ENCODE measurements around the gene GTF2E1.
"Not testable (repeated sequence)": the region's sequence is repeated elsewhere in the genome, so short reads cannot be mapped to it uniquely, and the experiment has no call there.

The GTF2E1 gene

GRCh38 chr3:120752865-120753264 is 10.3 kb downstream of the GTF2E1 start:
- no peak for DNase-seq (ENCODE audit: extremely low spot score)
- POLR2A ChIA-PET: no interaction called here
- CTCF ChIA-PET: no interaction called here

GRCh38 chr3:120753810-120754209 is 11.3 kb downstream of the GTF2E1 start:
- POLR2A ChIA-PET: no interaction called here
- CTCF ChIA-PET: no interaction called here
- no peak for DNase-seq (ENCODE audit: extremely low spot score)
- TF ChIP-seq HDGF (IDR thresholded peaks at IDR 0.05; ENCODE audit: borderline replicate concordance): no peak
- TF ChIP-seq TARDBP (IDR thresholded peaks at IDR 0.05): no peak
- no peak for TF ChIP-seq LEF1 (IDR thresholded peaks at IDR 0.05; ENCODE audit: borderline replicate concordance)
- no peak for TF ChIP-seq FOXM1 (IDR thresholded peaks at IDR 0.05; ENCODE audit: borderline replicate concordance)
- TF ChIP-seq FOXA1 (IDR thresholded peaks at IDR 0.05): no peak
- no peak for TF ChIP-seq ZNF384 (IDR thresholded peaks at IDR 0.05)
- no peak for TF ChIP-seq NFRKB (IDR thresholded peaks at IDR 0.05)
- TF ChIP-seq CTBP1 (IDR thresholded peaks at IDR 0.05; ENCODE audit: borderline replicate concordance): no peak

More at GRCh38 chr3:120752865-120753264, 10.3 kb downstream of the GTF2E1 start:
- no peak for TF ChIP-seq FOXK2 (IDR thresholded peaks at IDR 0.05)
- no peak for TF ChIP-seq BHLHE40 (IDR thresholded peaks at IDR 0.05; ENCODE audit: borderline replicate concordance)
- TF ChIP-seq NFRKB (IDR thresholded peaks at IDR 0.05): no peak
- no peak for TF ChIP-seq CTBP1 (IDR thresholded peaks at IDR 0.05; ENCODE audit: borderline replicate concordance)
- no peak for TF ChIP-seq HDGF (IDR thresholded peaks at IDR 0.05; ENCODE audit: borderline replicate concordance)
- TF ChIP-seq ZNF384 (IDR thresholded peaks at IDR 0.05): no peak
- TF ChIP-seq SP1 (IDR thresholded peaks at IDR 0.05): no peak
- TF ChIP-seq FOXM1 (IDR thresholded peaks at IDR 0.05; ENCODE audit: borderline replicate concordance): no peak
- TF ChIP-seq FOXA1 (IDR thresholded peaks at IDR 0.05): no peak
- TF ChIP-seq TARDBP (IDR thresholded peaks at IDR 0.05): no peak
- no peak for TF ChIP-seq SUZ12 (IDR thresholded peaks at IDR 0.05)
- no peak for TF ChIP-seq ELF4 (IDR thresholded peaks at IDR 0.05)
- TF ChIP-seq LEF1 (IDR thresholded peaks at IDR 0.05; ENCODE audit: borderline replicate concordance): no peak

GRCh38 chr3:120756061-120756460 is 13.5 kb downstream of the GTF2E1 start:
- TF ChIP-seq CTBP1 (IDR thresholded peaks at IDR 0.05; ENCODE audit: borderline replicate concordance) (no peak), HDGF (IDR thresholded peaks at IDR 0.05; ENCODE audit: borderline replicate concordance) (no peak)
- DNase-seq (ENCODE audit: extremely low spot score): no peak
- ChIA-PET CTCF (no interaction called here), POLR2A (no interaction called here)

GRCh38 chr3:120758551-120758950 is 16.0 kb downstream of the GTF2E1 start:
- POLR2A ChIA-PET; DNase-seq (ENCODE audit: extremely low spot score); CTCF ChIA-PET: not testable (repeated sequence)

GRCh38 chr3:120762615-120763014 is 20.1 kb downstream of the GTF2E1 start:
- no peak for DNase-seq (ENCODE audit: extremely low spot score)
- ChIA-PET CTCF (no interaction called here), POLR2A (no interaction called here)
- TF ChIP-seq FOXA1 (IDR thresholded peaks at IDR 0.05) (no peak), TARDBP (IDR thresholded peaks at IDR 0.05) (no peak), ARNT (IDR thresholded peaks at IDR 0.05) (no peak), FOXK2 (IDR thresholded peaks at IDR 0.05) (no peak), HDGF (IDR thresholded peaks at IDR 0.05; ENCODE audit: borderline replicate concordance) (no peak)

- TF ChIP-seq ARNT (IDR thresholded peaks at IDR 0.05): no peak
- TF ChIP-seq CTBP1 (IDR thresholded peaks at IDR 0.05; ENCODE audit: borderline replicate concordance): no peak
- no peak for TF ChIP-seq NFRKB (IDR thresholded peaks at IDR 0.05)
- TF ChIP-seq HDGF (IDR thresholded peaks at IDR 0.05; ENCODE audit: borderline replicate concordance): no peak
- TF ChIP-seq FOXK2 (IDR thresholded peaks at IDR 0.05): no peak
- no peak for TF ChIP-seq SP1 (IDR thresholded peaks at IDR 0.05)
- no peak for TF ChIP-seq FOXA1 (IDR thresholded peaks at IDR 0.05)
- TF ChIP-seq ZNF384 (IDR thresholded peaks at IDR 0.05): no peak
- no peak for TF ChIP-seq L3MBTL2 (conservative IDR thresholded peaks at IDR 0.05)
- TF ChIP-seq ELF4 (IDR thresholded peaks at IDR 0.05): no peak
- no peak for TF ChIP-seq TARDBP (IDR thresholded peaks at IDR 0.05)
- TF ChIP-seq PKNOX1 (IDR thresholded peaks at IDR 0.05): no peak
- TF ChIP-seq BHLHE40 (IDR thresholded peaks at IDR 0.05; ENCODE audit: borderline replicate concordance): no peak
- no peak for TF ChIP-seq SUZ12 (IDR thresholded peaks at IDR 0.05)
- POLR2A ChIA-PET: no interaction called here
- CTCF ChIA-PET: no interaction called here
- no peak for DNase-seq (ENCODE audit: extremely low spot score)
These were observed 21.1 kb downstream of the GTF2E1 start for GRCh38 chr3:120763601-120764000.

GRCh38 chr3:120764206-120764605 is 21.7 kb downstream of the GTF2E1 start:
- POLR2A ChIA-PET: interaction anchor here (1.2 kb wide), 1 partner anchor 22 kb away, joined by 3 read pairs; the partner anchor contains the start of genes GTF2E1 and RABL3
- TF ChIP-seq HDGF (IDR thresholded peaks at IDR 0.05; ENCODE audit: borderline replicate concordance) (no peak), BHLHE40 (IDR thresholded peaks at IDR 0.05; ENCODE audit: borderline replicate concordance) (no peak), PKNOX1 (IDR thresholded peaks at IDR 0.05) (no peak), FOXA1 (IDR thresholded peaks at IDR 0.05) (no peak), ELF4 (IDR thresholded peaks at IDR 0.05) (no peak), ZNF384 (IDR thresholded peaks at IDR 0.05) (no peak), LEF1 (IDR thresholded peaks at IDR 0.05; ENCODE audit: borderline replicate concordance) (no peak), SUZ12 (IDR thresholded peaks at IDR 0.05) (no peak), L3MBTL2 (conservative IDR thresholded peaks at IDR 0.05) (no peak), NFRKB (IDR thresholded peaks at IDR 0.05) (no peak), SP1 (IDR thresholded peaks at IDR 0.05) (no peak)
- peak; percentile 18 for DNase-seq (ENCODE audit: extremely low spot score)
- CTCF ChIA-PET: no interaction called here
